Omental fat pad (tissue), 4 donors: ENCODE measurements around the gene SNAPC1. TPM values are rescaled to one million over a fixed set of nuclear protein-coding genes. Genes with fewer than 3 reads are reported as not detected.
"Not testable (repeated sequence)": the region's sequence is repeated elsewhere in the genome, so short reads cannot be mapped to it uniquely, and the experiment has no call there.

Experiments used
- ATAC-seq: fragments of 150-250 bp; one replicate; pipeline ENCODE4 v1.9.1; 2016; ENCODE audit warnings: mild to moderate bottlenecking, moderate library complexity; ENCODE audit not compliant: low FRiP score
- DNase-seq: peaks from one replicate; pipeline ENCODE4 v3.0.0-alpha.2; 2019; ENCODE audit warnings: low spot score
- total RNA-seq, 4 donors: library from RNA; depleted of rRNA; stranded (reverse); fragments of >200 nt; gene quantifications; one replicate each; pipeline ENCODE4 v1.1.0, GENCODE V29; 2016
- TF ChIP-seq, protein P1 (sequence below), 3 donors: fragments of 450-650 bp; IDR thresholded peaks; one replicate each; pipeline ENCODE4 v1.5.1; 2016 to 2017; ENCODE audit warnings: antibody characterized with exemption in 3 of 3, mild to moderate bottlenecking in 3 of 3, moderate library complexity in 2 of 3

Gene SNAPC1
- total RNA-seq, 4 donors from 2014 or later, result 4.9 to 11.9 (median 8.7) TPM

DNA sequence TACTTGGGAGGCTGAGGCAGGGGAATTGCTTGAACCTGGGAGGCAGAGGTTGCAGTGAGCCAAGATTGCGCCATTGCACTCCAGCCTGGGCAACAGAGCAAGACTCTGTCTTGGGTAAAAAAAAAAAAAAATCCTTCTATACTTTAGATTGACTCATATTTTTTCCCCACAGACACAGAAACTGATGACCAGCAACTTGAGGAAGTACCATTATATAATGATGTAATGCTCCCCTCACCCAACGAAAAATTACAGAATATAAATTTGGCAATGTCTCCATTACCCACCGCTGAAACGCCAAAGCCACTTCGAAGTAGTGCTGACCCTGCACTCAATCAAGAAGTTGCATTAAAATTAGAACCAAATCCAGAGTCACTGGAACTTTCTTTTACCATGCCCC is 24.3 kb upstream of the SNAPC1 start:
- ATAC-seq, result no peak
- no peak for DNase-seq
- TF ChIP-seq, protein P1, sequence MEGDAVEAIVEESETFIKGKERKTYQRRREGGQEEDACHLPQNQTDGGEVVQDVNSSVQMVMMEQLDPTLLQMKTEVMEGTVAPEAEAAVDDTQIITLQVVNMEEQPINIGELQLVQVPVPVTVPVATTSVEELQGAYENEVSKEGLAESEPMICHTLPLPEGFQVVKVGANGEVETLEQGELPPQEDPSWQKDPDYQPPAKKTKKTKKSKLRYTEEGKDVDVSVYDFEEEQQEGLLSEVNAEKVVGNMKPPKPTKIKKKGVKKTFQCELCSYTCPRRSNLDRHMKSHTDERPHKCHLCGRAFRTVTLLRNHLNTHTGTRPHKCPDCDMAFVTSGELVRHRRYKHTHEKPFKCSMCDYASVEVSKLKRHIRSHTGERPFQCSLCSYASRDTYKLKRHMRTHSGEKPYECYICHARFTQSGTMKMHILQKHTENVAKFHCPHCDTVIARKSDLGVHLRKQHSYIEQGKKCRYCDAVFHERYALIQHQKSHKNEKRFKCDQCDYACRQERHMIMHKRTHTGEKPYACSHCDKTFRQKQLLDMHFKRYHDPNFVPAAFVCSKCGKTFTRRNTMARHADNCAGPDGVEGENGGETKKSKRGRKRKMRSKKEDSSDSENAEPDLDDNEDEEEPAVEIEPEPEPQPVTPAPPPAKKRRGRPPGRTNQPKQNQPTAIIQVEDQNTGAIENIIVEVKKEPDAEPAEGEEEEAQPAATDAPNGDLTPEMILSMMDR (IDR thresholded peaks at IDR 0.05), result no peak

DNA sequence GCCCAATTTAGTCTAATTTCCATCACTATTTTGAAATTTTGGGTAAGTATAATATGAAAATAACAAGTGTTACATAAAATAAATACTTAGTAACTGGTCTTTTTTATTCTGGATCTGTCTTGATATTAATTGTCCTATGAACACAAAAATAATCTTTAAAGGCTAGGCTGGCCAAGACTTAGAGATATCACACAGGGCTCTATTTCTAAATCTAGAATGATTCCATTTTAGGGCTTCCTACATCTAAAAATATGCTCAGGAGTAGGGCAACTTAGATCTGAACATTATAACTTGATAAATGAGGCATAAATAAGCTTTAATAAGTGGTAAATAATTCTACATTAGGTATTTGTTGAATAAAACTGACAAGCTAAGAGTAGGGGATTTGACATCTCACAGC is 23.1 kb upstream of the SNAPC1 start:
- ATAC-seq (no peak), DNase-seq (no peak)
- TF ChIP-seq, protein P1 (IDR thresholded peaks at IDR 0.05), result no peak

DNA sequence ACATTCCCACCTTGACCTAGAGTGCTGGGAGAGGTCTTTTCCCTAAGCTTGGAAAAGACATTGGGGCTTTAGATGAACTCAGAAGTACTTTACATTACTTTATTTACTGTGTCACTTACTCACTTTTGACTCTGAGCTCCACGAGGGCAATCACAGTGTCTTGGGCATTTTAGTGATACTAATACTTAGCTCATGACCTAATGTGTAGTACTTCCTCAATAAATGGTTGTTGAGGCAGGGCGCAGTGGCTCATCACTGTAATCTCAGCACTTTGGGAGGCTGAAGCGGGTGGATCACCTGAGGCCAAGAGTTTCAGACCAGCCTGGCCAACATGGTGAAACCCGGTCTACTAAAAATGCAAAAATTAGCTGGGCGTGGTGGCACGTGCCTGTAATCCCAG is 19.8 kb upstream of the SNAPC1 start:
- ATAC-seq (no peak), DNase-seq (no peak)
- TF ChIP-seq, protein P1 (IDR thresholded peaks at IDR 0.05), result no peak

DNA sequence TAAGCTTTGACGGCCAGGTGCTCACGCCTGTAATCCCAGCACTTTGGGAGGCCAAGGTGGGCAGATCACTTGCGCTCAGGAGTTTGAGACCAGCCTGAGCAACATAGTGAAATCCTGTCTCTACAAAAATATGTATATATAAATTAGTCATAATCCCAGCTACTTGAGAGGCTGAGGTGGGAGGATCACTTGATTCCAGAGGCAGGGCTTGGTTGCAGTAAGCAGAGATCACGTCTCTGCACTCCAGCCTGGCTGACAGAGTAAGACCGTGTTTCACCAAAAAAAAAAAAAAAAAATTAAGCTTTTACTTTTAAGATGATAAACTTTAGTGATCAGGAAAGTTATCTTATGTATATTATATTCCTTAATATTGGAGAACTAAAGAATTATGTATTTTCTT is 18.0 kb upstream of the SNAPC1 start:
- TF ChIP-seq, protein P1 (IDR thresholded peaks at IDR 0.05), result no peak

DNA sequence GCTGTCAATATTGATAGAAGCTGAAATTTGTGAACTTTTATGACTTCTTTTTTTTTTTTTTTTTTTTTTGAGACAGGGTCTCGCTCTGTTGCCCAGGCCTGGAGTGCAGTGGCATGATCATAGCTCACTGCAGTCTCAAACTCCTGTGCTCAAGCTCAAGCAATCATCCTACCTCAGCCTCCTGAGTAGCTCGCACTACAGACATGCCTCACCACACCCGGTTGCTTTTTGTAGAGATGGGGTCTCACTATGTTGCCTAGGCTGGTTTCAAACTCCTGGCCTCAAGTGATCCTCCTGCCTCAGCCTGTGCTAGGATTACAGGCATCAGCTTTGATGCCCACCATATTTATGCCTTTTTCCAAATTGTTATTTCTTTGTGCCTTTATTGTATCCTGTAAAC is 15.9 kb upstream of the SNAPC1 start:
- not testable (repeated sequence) for DNase-seq, ATAC-seq

More for the DNA sequence above, 18.0 kb upstream of the SNAPC1 start:
- no peak for ATAC-seq
- no peak for DNase-seq

DNA sequence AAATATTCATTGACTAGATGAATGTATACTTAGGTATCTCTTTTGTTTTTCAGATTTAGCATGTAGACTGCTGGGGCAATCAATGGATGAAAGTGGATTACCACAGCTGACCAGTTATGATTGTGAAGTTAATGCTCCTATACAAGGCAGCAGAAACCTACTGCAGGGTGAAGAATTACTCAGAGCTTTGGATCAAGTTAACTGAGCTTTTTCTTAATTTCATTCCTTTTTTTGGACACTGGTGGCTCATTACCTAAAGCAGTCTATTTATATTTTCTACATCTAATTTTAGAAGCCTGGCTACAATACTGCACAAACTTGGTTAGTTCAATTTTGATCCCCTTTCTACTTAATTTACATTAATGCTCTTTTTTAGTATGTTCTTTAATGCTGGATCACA is 15.3 kb upstream of the SNAPC1 start:
- DNase-seq (no peak), ATAC-seq (no peak)
- TF ChIP-seq, protein P1 (IDR thresholded peaks at IDR 0.05), result no peak

DNA sequence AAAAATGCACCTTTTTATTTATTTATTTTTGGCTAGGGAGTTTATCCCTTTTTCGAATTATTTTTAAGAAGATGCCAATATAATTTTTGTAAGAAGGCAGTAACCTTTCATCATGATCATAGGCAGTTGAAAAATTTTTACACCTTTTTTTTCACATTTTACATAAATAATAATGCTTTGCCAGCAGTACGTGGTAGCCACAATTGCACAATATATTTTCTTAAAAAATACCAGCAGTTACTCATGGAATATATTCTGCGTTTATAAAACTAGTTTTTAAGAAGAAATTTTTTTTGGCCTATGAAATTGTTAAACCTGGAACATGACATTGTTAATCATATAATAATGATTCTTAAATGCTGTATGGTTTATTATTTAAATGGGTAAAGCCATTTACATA is 14.9 kb upstream of the SNAPC1 start:
- ATAC-seq (no peak), DNase-seq (no peak)
- TF ChIP-seq, protein P1 (IDR thresholded peaks at IDR 0.05), result no peak

DNA sequence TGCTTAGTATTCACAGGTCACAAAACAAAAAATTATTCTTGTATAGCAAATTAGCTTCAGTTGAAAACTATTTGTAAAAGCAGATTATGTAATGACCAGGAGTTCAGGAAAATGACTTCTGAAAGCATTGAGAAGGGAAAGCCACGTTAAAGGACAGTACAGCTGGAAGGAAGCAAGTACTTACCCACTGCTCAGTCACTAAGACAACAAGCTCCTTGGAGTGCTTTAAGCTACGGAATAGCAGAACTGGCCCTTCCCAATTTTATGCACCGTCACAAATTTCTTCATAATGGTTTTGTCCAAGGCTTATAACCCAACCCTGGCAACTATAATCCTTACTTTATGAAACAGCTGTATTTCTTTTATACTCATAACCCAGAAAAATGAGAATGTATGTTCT is 13.0 kb upstream of the SNAPC1 start:
- ATAC-seq (no peak), DNase-seq (no peak)

More for the DNA sequence above, 13.0 kb upstream of the SNAPC1 start:
- TF ChIP-seq, protein P1 (IDR thresholded peaks at IDR 0.05), result no peak
